WI38 (cell line): ENCODE results near the gene EHBP1.

Experiments
- H3K4me3 ChIP-seq: 2 replicates; pipeline ENCODE4 v1.5.1; 2011; ENCODE audit warnings: low read depth, mild to moderate bottlenecking, control low read depth, low read length
- CTCF ChIP-seq: IDR thresholded peaks from 2 replicates; pipeline ENCODE4 v1.5.1; 2012; ENCODE audit warnings: low read depth, mild to moderate bottlenecking, control low read depth, low read length

Gene EHBP1

DNA sequence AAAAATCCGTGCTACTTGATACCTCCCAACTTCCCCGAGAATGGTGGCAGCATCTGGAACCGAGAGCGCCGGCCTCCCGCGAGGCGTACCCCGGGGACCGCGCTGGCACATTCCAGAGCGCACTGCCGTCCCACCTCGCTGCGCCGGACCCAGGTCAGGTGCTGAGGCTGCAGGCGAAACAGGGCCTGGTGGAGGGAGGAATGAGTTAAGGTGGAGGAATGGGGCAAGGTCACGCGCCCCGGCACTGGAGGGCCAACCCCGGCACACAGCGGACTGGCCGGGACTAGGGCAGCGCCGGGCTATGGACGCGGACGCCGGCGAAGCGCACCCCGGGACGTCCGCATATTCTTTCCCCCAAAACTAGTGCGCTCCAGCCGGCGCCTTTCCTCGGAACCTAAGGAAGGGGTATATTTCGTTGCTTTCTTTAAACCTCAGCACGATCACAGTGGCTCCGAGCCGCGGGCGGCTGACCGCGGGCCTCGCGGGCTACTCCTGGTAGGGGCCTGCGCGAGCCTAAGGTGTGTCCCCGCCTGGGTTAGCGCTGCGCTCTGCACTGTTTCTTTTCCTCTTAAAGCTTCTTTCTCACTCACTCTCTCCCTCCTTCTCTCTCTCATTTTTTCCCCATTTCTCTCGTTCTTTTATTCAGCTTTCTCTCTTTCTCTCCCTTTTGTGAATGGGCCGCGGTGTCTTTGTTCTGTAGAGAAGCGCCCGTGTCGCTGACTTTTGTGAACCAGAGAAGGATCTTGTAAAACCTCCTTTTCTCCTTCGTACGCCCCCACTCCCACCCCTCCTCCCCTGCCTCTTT is 343.1 kb downstream of the EHBP1 start:
- no peak overlapping the region for H3K4me3 ChIP-seq
- TF ChIP-seq CTCF, result no peak

DNA sequence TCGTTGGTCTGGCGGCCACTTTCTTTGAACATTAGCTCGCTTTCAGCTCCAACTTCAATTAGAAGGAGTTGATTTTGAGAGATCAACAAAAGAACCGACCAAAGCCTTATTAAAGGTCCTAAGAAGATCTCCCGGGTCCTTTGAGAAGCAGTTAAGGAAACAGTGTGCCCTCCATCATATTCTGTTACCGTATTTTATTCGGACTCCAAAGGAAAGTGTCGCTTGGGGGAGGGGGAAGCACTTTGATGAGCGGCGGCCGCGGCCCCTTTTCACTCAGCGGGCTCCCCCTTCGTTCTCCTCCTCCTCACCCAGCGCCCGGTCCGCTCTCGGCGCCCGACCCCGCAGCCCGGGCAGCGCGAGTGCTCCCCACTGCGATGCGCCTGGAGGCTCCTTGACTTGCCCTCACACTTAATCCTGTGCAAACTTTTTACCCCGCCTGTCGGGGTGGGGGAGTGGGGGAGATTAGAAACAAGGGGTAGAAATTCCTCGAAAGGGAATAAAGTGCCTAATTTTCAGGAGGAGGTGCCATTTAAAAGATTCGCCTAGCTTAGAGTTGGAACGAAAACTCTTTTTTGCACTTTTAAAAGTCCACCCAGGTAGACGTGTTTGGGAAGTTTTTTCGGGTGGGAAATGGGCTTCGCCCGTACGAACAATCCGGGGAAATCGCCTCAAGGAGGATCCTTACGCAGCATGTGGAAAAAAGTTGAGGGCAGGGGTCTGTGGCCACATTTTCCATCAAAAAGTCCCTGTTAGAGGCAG is 343.9 kb downstream of the EHBP1 start:
- TF ChIP-seq CTCF, result no peak
- H3K4me3 ChIP-seq, result peak overlapping the region; percentile 64

DNA sequence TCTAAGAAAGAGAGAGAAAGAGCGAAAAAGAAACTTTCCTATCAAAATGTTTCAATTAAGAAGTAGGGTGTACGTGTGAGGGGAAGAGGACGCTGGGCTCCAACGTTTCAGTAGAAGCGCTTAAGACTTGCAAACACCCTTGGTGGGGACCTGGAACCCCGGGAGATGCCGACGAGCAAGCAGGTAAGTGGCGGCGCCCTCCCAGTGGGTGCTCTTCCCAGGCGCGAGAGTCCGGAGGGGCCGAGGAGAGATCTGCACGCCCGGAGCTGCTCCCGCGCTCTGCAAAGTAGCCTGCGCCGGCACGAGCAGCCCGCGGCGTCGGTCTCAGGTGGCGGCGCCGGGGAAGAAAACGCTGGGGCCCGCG is 344.4 kb downstream of the EHBP1 start:
- no peak for TF ChIP-seq CTCF
- peak overlapping the region; percentile 64 for H3K4me3 ChIP-seq

DNA sequence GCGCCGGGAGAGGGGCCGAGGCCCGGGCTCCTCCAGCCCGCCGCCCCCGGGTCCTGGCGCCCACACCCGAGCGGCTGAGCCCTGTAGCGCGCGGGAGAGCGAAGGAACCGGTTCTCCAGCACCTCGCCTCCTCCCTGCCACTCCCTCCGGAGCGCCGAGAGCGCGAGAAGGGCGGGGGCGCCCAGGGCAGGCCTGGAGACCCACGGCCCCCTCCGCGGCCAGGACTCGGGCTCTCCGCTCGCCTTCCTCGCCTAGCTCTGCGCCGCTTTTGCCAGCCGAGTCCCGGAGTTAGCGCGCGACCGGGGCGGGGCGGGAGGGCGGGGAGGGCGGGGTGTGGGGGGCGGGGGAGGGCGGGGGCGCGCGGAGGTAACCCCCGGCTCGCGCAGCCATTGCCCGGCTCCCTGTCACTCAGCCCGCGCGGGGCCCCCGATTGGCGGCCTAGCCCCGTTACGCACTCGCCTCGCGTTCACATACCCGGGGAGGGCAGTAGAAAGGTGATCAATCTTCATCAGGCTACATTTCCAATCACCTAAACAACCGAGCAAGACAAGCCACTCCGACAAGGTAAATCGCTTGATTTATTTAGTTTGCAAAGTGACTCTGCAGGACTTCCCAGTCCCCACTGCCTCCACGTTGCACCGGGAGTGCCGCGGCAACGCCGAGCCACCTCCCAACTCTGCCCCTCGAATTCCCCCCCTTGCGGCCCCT is 345.0 kb downstream of the EHBP1 start, which contains the start of gene OTX1:
Gene OTX1 (plus strand): TSS at position 497 of the 708 bp plus-strand sequence. CDS start 2,161 bp downstream, outside the sequence.
- no peak for TF ChIP-seq CTCF
- H3K4me3 ChIP-seq, result peak within 1 kb of the TSS; percentile 64

GRCh38 chr2:63051042-63051794 is 345.7 kb downstream of the EHBP1 start:
- TF ChIP-seq CTCF, result no peak
- peak overlapping the region; percentile 64 for H3K4me3 ChIP-seq

DNA sequence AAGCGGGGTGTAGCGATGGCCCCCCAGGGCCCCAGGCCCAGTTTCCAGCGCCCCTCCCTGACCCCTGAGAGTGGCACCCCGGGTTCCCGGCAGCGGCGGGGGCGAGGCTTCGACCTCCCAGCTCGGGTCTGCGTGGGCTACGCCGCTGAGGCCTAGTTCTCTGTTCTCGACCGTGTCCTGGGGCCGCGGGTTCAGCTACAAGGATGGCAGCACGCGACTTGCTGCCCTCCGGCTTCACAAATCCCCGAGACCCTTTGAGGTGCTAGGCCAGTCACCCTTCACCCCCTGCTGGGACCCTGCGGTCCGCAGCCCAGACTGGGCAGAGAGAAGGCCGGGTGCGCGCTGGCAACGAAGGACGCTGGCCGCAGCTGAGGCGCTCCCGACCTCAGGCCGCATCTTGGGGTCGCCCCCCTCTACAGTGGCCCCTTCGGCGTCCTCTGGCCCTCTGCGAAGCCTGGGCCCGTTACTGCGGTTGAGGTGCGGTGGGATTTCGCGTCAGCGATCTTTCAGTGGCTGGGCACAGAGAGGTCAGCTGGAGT is 346.4 kb downstream of the EHBP1 start:
- no peak for TF ChIP-seq CTCF
- no peak overlapping the region for H3K4me3 ChIP-seq
